GM23338 (cell line): ENCODE measurements around the gene UXS1. TPM values are rescaled to one million over a fixed set of nuclear protein-coding genes. Genes with fewer than 3 reads are reported as not detected.
A peak's percentile ranks its signal among the peaks of the same experiment; 100 is the strongest.

ENCODE experiments used
- ATAC-seq: fragments of 200-7000 bp; cut with Tn5 transposase; 3 replicates; pipeline ENCODE4 v1.9.1; 2020
- DNase-seq: peaks from one replicate; pipeline ENCODE4 v3.0.0-alpha.2; 2015; ENCODE audit warnings: low spot score
- H2AFZ ChIP-seq: fragments of 200-600 bp; sonication (generic); 2 replicates; pipeline ENCODE4 v1.8.0; 2016; ENCODE audit warnings: antibody characterized with exemption, mild to moderate bottlenecking, moderate library complexity
- H3F3A ChIP-seq: fragments of 200-600 bp; sonication (generic); replicated peaks from 2 replicates; pipeline ENCODE4 v1.8.0; 2017; ENCODE audit warnings: antibody characterized with exemption, mixed run types, low read depth
- H3K27ac ChIP-seq: fragments of 200-600 bp; sonication (generic); 2 replicates; pipeline ENCODE4 v1.6.1; 2016; ENCODE audit warnings: low read depth
- H3K27me3 ChIP-seq: fragments of 200-600 bp; sonication (generic); 2 replicates; pipeline ENCODE4 v1.8.0; 2016; ENCODE audit warnings: mild to moderate bottlenecking, mixed run types, moderate library complexity; ENCODE audit not compliant: insufficient read depth
- H3K36me3 ChIP-seq: fragments of 200-600 bp; sonication (generic); 2 replicates; pipeline ENCODE4 v1.8.0; 2016; ENCODE audit warnings: mild to moderate bottlenecking; ENCODE audit not compliant: insufficient read depth
- H3K4me1 ChIP-seq: fragments of 200-600 bp; sonication (generic); 2 replicates; pipeline ENCODE4 v1.8.0; 2016; ENCODE audit warnings: mild to moderate bottlenecking, moderate library complexity; ENCODE audit not compliant: insufficient read depth
- H3K4me2 ChIP-seq: fragments of 200-600 bp; sonication (generic); 2 replicates; pipeline ENCODE4 v1.7.1; 2017; ENCODE audit warnings: mixed run types
- H3K4me3 ChIP-seq: fragments of 200-600 bp; sonication (generic); 2 replicates; pipeline ENCODE4 v1.6.1; 2016; ENCODE audit warnings: mixed run types
- H3K79me2 ChIP-seq: fragments of 200-600 bp; sonication (generic); replicated peaks from 2 replicates; pipeline ENCODE4 v1.8.0; 2017; ENCODE audit warnings: mild to moderate bottlenecking; ENCODE audit not compliant: insufficient read depth
- H3K9me2 ChIP-seq: fragments of 200-600 bp; sonication (generic); 2 replicates; pipeline ENCODE4 v1.8.0; 2017; ENCODE audit not compliant: insufficient read depth
- H4K20me1 ChIP-seq: fragments of 200-600 bp; sonication (generic); replicated peaks from 2 replicates; pipeline ENCODE4 v1.8.0; 2017; ENCODE audit warnings: mild to moderate bottlenecking; ENCODE audit not compliant: insufficient read depth
- H3K27ac Mint-ChIP-seq: 2 replicates; pipeline ENCODE4 v1.8.0; 2020; ENCODE audit warnings: inconsistent platforms, mild to moderate bottlenecking, moderate library complexity, mixed read lengths
- H3K27me3 Mint-ChIP-seq: 3 replicates; pipeline ENCODE4 v1.8.0; 2022; ENCODE audit warnings: low read depth, mild to moderate bottlenecking, moderate library complexity, mixed read lengths, inconsistent platforms; ENCODE audit not compliant: insufficient read depth, poor library complexity
- H3K36me3 Mint-ChIP-seq: 3 replicates; pipeline ENCODE4 v1.8.0; 2021; ENCODE audit warnings: low read depth, mild to moderate bottlenecking, inconsistent platforms, moderate library complexity, mixed read lengths
- H3K4me1 Mint-ChIP-seq: 3 replicates; pipeline ENCODE4 v1.8.0; 2020; ENCODE audit warnings: mild to moderate bottlenecking, inconsistent platforms, mixed read lengths
- H3K4me3 Mint-ChIP-seq: 3 replicates; pipeline ENCODE4 v1.8.0; 2021; ENCODE audit warnings: moderate library complexity, mild to moderate bottlenecking, inconsistent platforms, mixed read lengths
- H3K9me3 Mint-ChIP-seq: 3 replicates; pipeline ENCODE4 v1.8.0; 2020; ENCODE audit warnings: moderate library complexity, mild to moderate bottlenecking, inconsistent platforms, mixed read lengths
- EZH2phosphoT487 ChIP-seq: fragments of 200-600 bp; sonication (generic); IDR thresholded peaks from one replicate; pipeline ENCODE4 v1.8.1; 2018; ENCODE audit warnings: antibody characterized with exemption; ENCODE audit not compliant: unreplicated experiment
- NANOG ChIP-seq: IDR thresholded peaks from 2 replicates; pipeline ENCODE4 v1.6.1; 2016; ENCODE audit warnings: antibody characterized with exemption, borderline replicate concordance
- REST ChIP-seq: IDR thresholded peaks from one replicate; pipeline ENCODE4 v1.6.1; 2018; ENCODE audit warnings: antibody characterized with exemption; ENCODE audit not compliant: unreplicated experiment
- ZNF331 ChIP-seq: fragments of 250-450 bp; sonication (Bioruptor Pico); IDR thresholded peaks from 2 replicates; pipeline ENCODE4 v1.5.0; 2020; ENCODE audit warnings: low read depth, mild to moderate bottlenecking, moderate library complexity
- ZNF462 ChIP-seq: fragments of 250-450 bp; sonication (Bioruptor Pico); IDR thresholded peaks from 2 replicates; pipeline ENCODE4 v1.5.0; 2020; ENCODE audit warnings: mild to moderate bottlenecking, moderate library complexity
- polyA plus RNA-seq: library from polyadenylated mRNA; unstranded; fragments of >200 nt; fragmentation: Nextera tagmentation; extraction: Ambion mirVana; gene quantifications from 2 replicates; pipeline ENCODE4 v1.2.1, GENCODE V29; 2016
- total RNA-seq: library from RNA; depleted of rRNA; stranded (reverse); fragments of >200 nt; shearing (Covaris generic); gene quantifications from 2 replicates; pipeline ENCODE4 v1.2.3, GENCODE V29; 2014

UXS1 gene
- total and polyA plus RNA-seq, 2 experiments from 2014 or later, result 48.7 to 131 TPM

DNA sequence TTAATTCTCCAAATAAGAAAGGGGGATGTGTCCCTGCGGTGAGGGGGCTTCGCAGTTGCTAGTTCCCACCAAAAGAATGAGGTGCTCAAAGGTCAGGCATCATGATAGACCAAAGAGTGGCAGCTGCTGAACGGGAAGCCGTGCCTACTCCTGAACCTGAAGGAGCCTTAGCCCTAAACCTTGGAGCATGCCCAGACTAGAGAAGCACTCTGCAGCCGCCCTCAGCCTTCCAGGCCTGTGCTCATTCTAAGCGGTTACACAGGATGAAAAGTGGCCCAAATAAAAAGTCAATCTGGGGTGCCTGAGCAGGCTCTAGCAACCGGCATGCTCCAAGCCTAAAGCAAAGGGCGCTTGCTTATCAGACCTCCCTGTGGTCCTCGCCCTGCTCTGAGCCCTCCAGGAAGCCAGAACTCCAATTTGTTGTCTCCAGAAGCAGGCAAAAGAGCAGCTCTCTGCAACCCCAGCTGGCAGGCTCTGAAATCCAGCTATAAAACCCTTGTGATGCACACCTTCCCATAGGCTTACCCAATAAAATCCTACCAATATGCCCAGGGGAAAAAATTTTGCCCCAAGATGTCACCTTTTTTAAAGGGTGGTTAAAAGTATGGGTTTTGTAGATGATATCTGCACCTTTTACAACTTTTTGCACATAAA is 17.5 kb downstream of the UXS1 start:
- peak; percentile 52 for ATAC-seq
- Histone ChIP-seq H4K20me1 (peaks cover 25% of the 10 kb centered on the region), H3K9me2 (no peaks in the 10 kb centered on the region), H3K27ac (peak overlapping the region; percentile 59; the same call in 1 of the 2 replicates), H3K79me2 (peaks cover 96% of the 10 kb centered on the region), H3K27me3 (no peaks in the 10 kb centered on the region), H3K4me3 (no peak overlapping the region), H2AFZ (no peak overlapping the region), H3F3A (no peaks in the 10 kb centered on the region), H3K4me2 (no peak overlapping the region), H3K36me3 (no peaks in the 10 kb centered on the region), H3K4me1 (peaks cover 18% of the 10 kb centered on the region)
- H3K4me3 Mint-ChIP-seq, result no peak overlapping the region
- no peak for DNase-seq
- peaks cover 7% of the 10 kb centered on the region for H3K27me3 Mint-ChIP-seq
- peaks cover 34% of the 10 kb centered on the region for H3K4me1 Mint-ChIP-seq
- no peak for TF ChIP-seq ZNF462 (CRISPR knock-in tag)
- TF ChIP-seq ZNF331, result no peak
- TF ChIP-seq NANOG, result no peak
- no peak for TF ChIP-seq REST
- TF ChIP-seq EZH2phosphoT487, result no peak
- H3K9me3 Mint-ChIP-seq, result no peaks in the 10 kb centered on the region
- H3K27ac Mint-ChIP-seq, result 0 out of 2 replicates have a peak overlapping the region, but pooled peaks have one; percentile 43
- H3K36me3 Mint-ChIP-seq, result no peaks in the 10 kb centered on the region; the same call in 2 of the 3 replicates
